GM21423 (cell line): Measurements from ENCODE around the gene ZBTB7C.
"Not testable (repeated sequence)": the region's sequence is repeated elsewhere in the genome, so short reads cannot be mapped to it uniquely, and the experiment has no call there.

Source experiments
- ATAC-seq: cut with Tn5 transposase; IDR thresholded peaks from one replicate; pipeline ENCODE4 v1.9.1; 2021; ENCODE audit warnings: mild to moderate bottlenecking, moderate library complexity; ENCODE audit not compliant: unreplicated experiment

Gene ZBTB7C

GRCh38 chr18:48408727-48409590 is at the start of gene ZBTB7C:
TSS of gene ZBTB7C (minus strand) at chr18:48409383.
- no peak for ATAC-seq

- no peak for ATAC-seq
These were observed 47.7 kb upstream of the ZBTB7C start for GRCh38 chr18:48456838-48457237.

- ATAC-seq, result no peak
These were observed 46.6 kb upstream of the ZBTB7C start for GRCh38 chr18:48455555-48456478.

- no peak for ATAC-seq
These were observed 45.1 kb upstream of the ZBTB7C start for GRCh38 chr18:48454261-48454757.

GRCh38 chr18:48453330-48454066 is 44.3 kb upstream of the ZBTB7C start:
- ATAC-seq, result no peak

GRCh38 chr18:48452861-48453323 is 43.7 kb upstream of the ZBTB7C start:
- ATAC-seq, result no peak

GRCh38 chr18:48450685-48451084 is 41.5 kb upstream of the ZBTB7C start:
- no peak for ATAC-seq

GRCh38 chr18:48446582-48447225 is 37.5 kb upstream of the ZBTB7C start:
- ATAC-seq, result peak; percentile 57

GRCh38 chr18:48445540-48445939 is 36.4 kb upstream of the ZBTB7C start:
- no peak for ATAC-seq

GRCh38 chr18:48442761-48443160 is 33.6 kb upstream of the ZBTB7C start:
- ATAC-seq, result no peak

- no peak for ATAC-seq
These were observed 32.3 kb upstream of the ZBTB7C start for GRCh38 chr18:48441405-48441881.

GRCh38 chr18:48440924-48441323 is 31.7 kb upstream of the ZBTB7C start:
- no peak for ATAC-seq

- no peak for ATAC-seq
These were observed 27.7 kb upstream of the ZBTB7C start for GRCh38 chr18:48436907-48437306.

GRCh38 chr18:48434382-48434781 is 25.2 kb upstream of the ZBTB7C start:
- not testable (repeated sequence) for ATAC-seq

GRCh38 chr18:48433541-48433940 is 24.4 kb upstream of the ZBTB7C start:
- no peak for ATAC-seq

GRCh38 chr18:48430150-48430549 is 21.0 kb upstream of the ZBTB7C start:
- no peak for ATAC-seq

- no peak for ATAC-seq
These were observed 19.4 kb upstream of the ZBTB7C start for GRCh38 chr18:48428475-48429177.

- ATAC-seq, result no peak
These were observed 13.8 kb upstream of the ZBTB7C start for GRCh38 chr18:48422947-48423378.

GRCh38 chr18:48419277-48420022 is 10.3 kb upstream of the ZBTB7C start:
- ATAC-seq, result no peak
